ENCODE data around the gene PPP6R1.

Gene PPP6R1

GRCh38 chr19:55223291-55224037 lies 35.4 kb downstream of the PPP6R1 start:
- DNase-seq, result no peak

- DNase-seq, result no peak
These were observed 38.3 kb downstream of the PPP6R1 start for GRCh38 chr19:55220525-55220924.

- peak; percentile 39 to 47 for DNase-seq
These were observed 42.2 kb downstream of the PPP6R1 start for GRCh38 chr19:55216461-55217198.

- DNase-seq, result no peak
These were observed 45.3 kb downstream of the PPP6R1 start for GRCh38 chr19:55213547-55213946.

- DNase-seq, result peak; percentile 34 to 49
These were observed 46.4 kb downstream of the PPP6R1 start for GRCh38 chr19:55212447-55212846.

GRCh38 chr19:55209693-55210472 lies 48.9 kb downstream of the PPP6R1 start:
- DNase-seq, result no peak

- no peak for DNase-seq
These were observed 49.7 kb downstream of the PPP6R1 start, which contains the start of gene PTPRH for GRCh38 chr19:55208880-55209692. PTPRH (minus strand) TSS chr19:55209501; CDS start chr19:55209433, 68 bp downstream.

- peak in 1 of 2 donors; percentile 36 for DNase-seq
These were observed 51.9 kb downstream of the PPP6R1 start for GRCh38 chr19:55206664-55207500.

GRCh38 chr19:55202199-55202598 lies 56.6 kb downstream of the PPP6R1 start:
- peak in 1 of 2 donors; percentile 29 for DNase-seq

- DNase-seq, result no peak
These were observed 59.1 kb downstream of the PPP6R1 start for GRCh38 chr19:55199620-55200204.

- no peak for DNase-seq
These were observed 60.2 kb downstream of the PPP6R1 start for GRCh38 chr19:55198651-55199050.

- no peak for DNase-seq
These were observed 61.3 kb downstream of the PPP6R1 start for GRCh38 chr19:55197528-55197927.

GRCh38 chr19:55196803-55197202 lies 62.0 kb downstream of the PPP6R1 start:
- DNase-seq, result no peak

- DNase-seq, result no peak
These were observed 65.3 kb downstream of the PPP6R1 start for GRCh38 chr19:55193481-55193880.

- no peak for DNase-seq
These were observed 69.4 kb downstream of the PPP6R1 start for GRCh38 chr19:55189403-55189835.

- no peak for DNase-seq
These were observed 70.2 kb downstream of the PPP6R1 start for GRCh38 chr19:55188625-55189024.

GRCh38 chr19:55186080-55186479 lies 72.7 kb downstream of the PPP6R1 start:
- DNase-seq, result no peak

GRCh38 chr19:55181740-55182139 lies 77.1 kb downstream of the PPP6R1 start:
- no peak for DNase-seq
